Neuron (in vitro differentiated cells): ENCODE results near the gene GAS2.
A peak's percentile ranks its signal among the peaks of the same experiment; 100 is the strongest.

Source experiments
- H2AFZ ChIP-seq: one replicate; pipeline ENCODE4 v1.6.1; 2013; ENCODE audit warnings: low read depth, mild to moderate bottlenecking, inconsistent platforms, low read length, moderate library complexity
- H3K27me3 ChIP-seq: one replicate; pipeline ENCODE4 v1.6.1; 2013; ENCODE audit warnings: low read length; ENCODE audit not compliant: insufficient read depth
- H3K36me3 ChIP-seq: one replicate; pipeline ENCODE4 v1.6.1; 2013; ENCODE audit warnings: low read length; ENCODE audit not compliant: insufficient read depth
- H3K4me1 ChIP-seq: one replicate; pipeline ENCODE4 v1.6.1; 2013; ENCODE audit warnings: low read length; ENCODE audit not compliant: insufficient read depth
- H3K4me3 ChIP-seq: 2 replicates; pipeline ENCODE4 v1.5.1; 2013; ENCODE audit warnings: mild to moderate bottlenecking, low read length, moderate library complexity
- H3K9me3 ChIP-seq: one replicate; pipeline ENCODE4 v1.6.1; 2013; ENCODE audit warnings: low read length

Gene GAS2

GRCh38 chr11:22761066-22761465, 94.7 kb downstream of the GAS2 start:
- H3K36me3 ChIP-seq: no peaks in the 10 kb centered on the region

GRCh38 chr11:22763166-22763565, 96.8 kb downstream of the GAS2 start:
- peak overlapping the region; percentile 74 for H2AFZ ChIP-seq
- H3K4me3 ChIP-seq: no peak overlapping the region
- H3K9me3 ChIP-seq: no peaks in the 10 kb centered on the region
- H3K36me3 ChIP-seq: no peaks in the 10 kb centered on the region
- H3K27me3 ChIP-seq: no peaks in the 10 kb centered on the region
- peaks cover 11% of the 10 kb centered on the region for H3K4me1 ChIP-seq

More at GRCh38 chr11:22761066-22761465, 94.7 kb downstream of the GAS2 start:
- H3K9me3 ChIP-seq: no peaks in the 10 kb centered on the region
- H3K27me3 ChIP-seq: no peaks in the 10 kb centered on the region
- H2AFZ ChIP-seq: no peak overlapping the region
- H3K4me3 ChIP-seq: no peak overlapping the region
- H3K4me1 ChIP-seq: peaks cover 19% of the 10 kb centered on the region

GRCh38 chr11:22764735-22765134, 98.3 kb downstream of the GAS2 start:
- Histone ChIP-seq H3K4me3 (no peak overlapping the region), H3K4me1 (peaks cover 11% of the 10 kb centered on the region), H3K36me3 (no peaks in the 10 kb centered on the region), H3K9me3 (no peaks in the 10 kb centered on the region), H2AFZ (no peak overlapping the region), H3K27me3 (no peaks in the 10 kb centered on the region)

- Histone ChIP-seq H3K36me3 (no peaks in the 10 kb centered on the region), H3K4me1 (peaks cover 7% of the 10 kb centered on the region), H2AFZ (no peak overlapping the region), H3K9me3 (no peaks in the 10 kb centered on the region), H3K4me3 (no peak overlapping the region), H3K27me3 (no peaks in the 10 kb centered on the region)
These were observed 101.9 kb downstream of the GAS2 start for GRCh38 chr11:22768281-22768680.

- no peak overlapping the region for H3K4me3 ChIP-seq
- H3K9me3 ChIP-seq: no peaks in the 10 kb centered on the region
- H3K4me1 ChIP-seq: no peaks in the 10 kb centered on the region
- H3K27me3 ChIP-seq: no peaks in the 10 kb centered on the region
- no peak overlapping the region for H2AFZ ChIP-seq
- H3K36me3 ChIP-seq: no peaks in the 10 kb centered on the region
These were observed 102.7 kb downstream of the GAS2 start for GRCh38 chr11:22769081-22769480.

- H3K4me3 ChIP-seq: no peak overlapping the region
- no peak overlapping the region for H2AFZ ChIP-seq
- H3K36me3 ChIP-seq: no peaks in the 10 kb centered on the region
- no peaks in the 10 kb centered on the region for H3K27me3 ChIP-seq
- no peaks in the 10 kb centered on the region for H3K4me1 ChIP-seq
- H3K9me3 ChIP-seq: no peaks in the 10 kb centered on the region
These were observed 108.3 kb downstream of the GAS2 start for GRCh38 chr11:22774716-22775115.

- Histone ChIP-seq H3K36me3 (no peaks in the 10 kb centered on the region), H3K4me1 (no peaks in the 10 kb centered on the region), H3K4me3 (no peak overlapping the region), H3K27me3 (no peaks in the 10 kb centered on the region), H2AFZ (no peak overlapping the region), H3K9me3 (no peaks in the 10 kb centered on the region)
These were observed 108.8 kb downstream of the GAS2 start for GRCh38 chr11:22775248-22775647.

GRCh38 chr11:22778642-22779041, 112.2 kb downstream of the GAS2 start:
- no peak overlapping the region for H3K4me3 ChIP-seq
- H3K27me3 ChIP-seq: no peaks in the 10 kb centered on the region
- no peak overlapping the region for H2AFZ ChIP-seq
- peaks cover 14% of the 10 kb centered on the region for H3K4me1 ChIP-seq
- peaks cover under 1% of the 10 kb centered on the region for H3K9me3 ChIP-seq
- H3K36me3 ChIP-seq: no peaks in the 10 kb centered on the region

- H3K4me3 ChIP-seq: no peak overlapping the region
- no peak overlapping the region for H2AFZ ChIP-seq
- H3K36me3 ChIP-seq: no peaks in the 10 kb centered on the region
- H3K9me3 ChIP-seq: peaks cover 4% of the 10 kb centered on the region
- H3K4me1 ChIP-seq: peaks cover 16% of the 10 kb centered on the region
- H3K27me3 ChIP-seq: no peaks in the 10 kb centered on the region
These were observed 113.4 kb downstream of the GAS2 start for GRCh38 chr11:22779850-22780249.

- peaks cover 4% of the 10 kb centered on the region for H3K9me3 ChIP-seq
- H2AFZ ChIP-seq: no peak overlapping the region
- H3K4me3 ChIP-seq: no peak overlapping the region
- H3K27me3 ChIP-seq: no peaks in the 10 kb centered on the region
- H3K36me3 ChIP-seq: no peaks in the 10 kb centered on the region
- H3K4me1 ChIP-seq: peaks cover 23% of the 10 kb centered on the region
These were observed 114.7 kb downstream of the GAS2 start for GRCh38 chr11:22780952-22781593.

GRCh38 chr11:22785251-22785650, 118.8 kb downstream of the GAS2 start:
- Histone ChIP-seq H2AFZ (no peak overlapping the region), H3K4me3 (no peak overlapping the region), H3K9me3 (peaks cover 4% of the 10 kb centered on the region), H3K27me3 (no peaks in the 10 kb centered on the region), H3K4me1 (peaks cover 23% of the 10 kb centered on the region), H3K36me3 (no peaks in the 10 kb centered on the region)

- no peaks in the 10 kb centered on the region for H3K36me3 ChIP-seq
- peaks cover 4% of the 10 kb centered on the region for H3K9me3 ChIP-seq
- H2AFZ ChIP-seq: no peak overlapping the region
- H3K27me3 ChIP-seq: no peaks in the 10 kb centered on the region
- H3K4me3 ChIP-seq: no peak overlapping the region
- H3K4me1 ChIP-seq: peaks cover 13% of the 10 kb centered on the region
These were observed 120.1 kb downstream of the GAS2 start for GRCh38 chr11:22786475-22786874.

- H3K36me3 ChIP-seq: no peaks in the 10 kb centered on the region
- H2AFZ ChIP-seq: no peak overlapping the region
- H3K4me1 ChIP-seq: peaks cover 10% of the 10 kb centered on the region
- H3K9me3 ChIP-seq: peaks cover 4% of the 10 kb centered on the region
- H3K27me3 ChIP-seq: no peaks in the 10 kb centered on the region
- H3K4me3 ChIP-seq: no peak overlapping the region
These were observed 120.6 kb downstream of the GAS2 start for GRCh38 chr11:22787055-22787454.

GRCh38 chr11:22787551-22788162, 121.2 kb downstream of the GAS2 start:
- peaks cover 4% of the 10 kb centered on the region for H3K9me3 ChIP-seq
- peaks cover 13% of the 10 kb centered on the region for H3K4me1 ChIP-seq
- H3K4me3 ChIP-seq: no peak overlapping the region
- H2AFZ ChIP-seq: peak overlapping the region; percentile 5
- H3K27me3 ChIP-seq: no peaks in the 10 kb centered on the region
- H3K36me3 ChIP-seq: no peaks in the 10 kb centered on the region
